DMS79 treated with DMSO at 0.1 percent for 48 hours (cell line): ENCODE results near the gene SH3BGRL2.
"Not testable (repeated sequence)": the region's sequence is repeated elsewhere in the genome, so short reads cannot be mapped to it uniquely, and the experiment has no call there.

Experiments used
- DNase-seq: peaks from one replicate; lab custom pipeline; 2025; lab: John Stamatoyannopoulos, UW

The SH3BGRL2 gene

GRCh38 chr6:79745282-79745681 lies 114.2 kb downstream of the SH3BGRL2 start:
- DNase-seq, result not testable (repeated sequence)

GRCh38 chr6:79746325-79746724 lies 115.2 kb downstream of the SH3BGRL2 start:
- DNase-seq, result not testable (repeated sequence)

GRCh38 chr6:79750806-79751205 lies 119.7 kb downstream of the SH3BGRL2 start:
- peak; percentile 85 for DNase-seq
